ENCODE results near the gene UIMC1. TPM values are rescaled to one million over a fixed set of nuclear protein-coding genes. Genes with fewer than 3 reads are reported as not detected.

The UIMC1 gene
- total and polyA plus RNA-seq, 2 donors (not counting 1 experiment from before 2014, with no cell fraction given) = 49.2 to 98.1 TPM

DNA sequence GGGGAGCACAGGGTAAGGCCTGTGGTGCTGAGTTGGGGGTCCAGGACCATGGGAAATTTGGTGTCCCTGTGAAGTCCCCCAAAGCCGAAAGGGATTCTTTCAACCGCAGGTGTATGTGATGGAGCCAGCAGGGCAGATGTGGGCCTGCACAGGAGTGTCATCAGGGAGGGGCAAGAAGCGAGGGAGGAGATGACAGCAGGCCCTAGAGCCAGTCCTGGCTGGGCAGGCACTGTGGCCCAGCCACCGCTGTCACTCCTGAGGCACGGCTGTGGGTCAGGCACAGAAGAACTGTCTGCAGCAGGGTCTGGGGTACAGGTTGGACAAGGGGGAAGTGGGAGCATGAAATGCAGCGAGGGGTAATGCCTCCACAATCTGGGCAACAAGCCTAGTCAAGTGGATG lies 112.3 kb downstream of the UIMC1 start:
- Histone ChIP-seq H3K4me2 (replicated peaks; ENCODE audit: low read depth, low read length, poor library complexity, severe bottlenecking) (no peak overlapping the region), H3K9me3 (ENCODE audit: control extremely low read depth in 1 of 3, control insufficient read depth in 2 of 3, insufficient read depth in 1 of 3, low read length in 2 of 3) (peaks cover 0 to 4% (median 0%) of the 10 kb centered on the region in 3 donors), H3K4me1 (ENCODE audit: control insufficient read depth in 2 of 2, insufficient read depth in 2 of 2, low read length in 2 of 2) (peaks cover 3 to 6% of the 10 kb centered on the region in 2 donors), H3K4me3 (ENCODE audit: control extremely low read depth in 1 of 5, extremely low read depth in 1 of 5, insufficient read depth in 1 of 5, low read depth in 2 of 5, low read length in 4 of 5) (no peak overlapping the region), H2AFZ (ENCODE audit: insufficient read depth, low read depth, low read length, poor library complexity, severe bottlenecking) (no peak overlapping the region), H4K20me1 (ENCODE audit: control insufficient read depth, insufficient read depth, low read length, poor library complexity, severe bottlenecking) (no peaks in the 10 kb centered on the region), H3K27ac (ENCODE audit: low read length in 2 of 2) (no peak overlapping the region), H3K9ac (ENCODE audit: low read length) (no peak overlapping the region), H3K36me3 (replicated peaks in 1 of 2; ENCODE audit: control extremely low read depth in 1 of 2, control insufficient read depth in 1 of 2, extremely low read depth in 1 of 2, insufficient read depth in 2 of 2, low read length in 1 of 2) (no peaks in the 10 kb centered on the region), H3K79me2 (ENCODE audit: control insufficient read depth, insufficient read depth, low read length) (no peaks in the 10 kb centered on the region), H3K27me3 (replicated peaks in 1 of 4; ENCODE audit: control extremely low read depth in 1 of 4, control insufficient read depth in 3 of 4, insufficient read depth in 4 of 4, low read length in 3 of 4) (peaks cover 0 to 5% (median 0%) of the 10 kb centered on the region in 4 experiments)
- ATAC-seq (ENCODE audit: low read depth) (no peak), DNase-seq (no peak)
- 93% methylated on average over 6 of the region's 6 CpGs for WGBS (ENCODE audit: insufficient coverage)
- Mint-ChIP-seq H3K27ac (no peak overlapping the region), H3K9me3 (ENCODE audit: insufficient read depth) (no peaks in the 10 kb centered on the region), H3K27me3 (peaks cover 23% of the 10 kb centered on the region), H3K4me1 (peaks cover 8% of the 10 kb centered on the region), H3K4me3 (no peak overlapping the region)
- TF ChIP-seq, protein P1, sequence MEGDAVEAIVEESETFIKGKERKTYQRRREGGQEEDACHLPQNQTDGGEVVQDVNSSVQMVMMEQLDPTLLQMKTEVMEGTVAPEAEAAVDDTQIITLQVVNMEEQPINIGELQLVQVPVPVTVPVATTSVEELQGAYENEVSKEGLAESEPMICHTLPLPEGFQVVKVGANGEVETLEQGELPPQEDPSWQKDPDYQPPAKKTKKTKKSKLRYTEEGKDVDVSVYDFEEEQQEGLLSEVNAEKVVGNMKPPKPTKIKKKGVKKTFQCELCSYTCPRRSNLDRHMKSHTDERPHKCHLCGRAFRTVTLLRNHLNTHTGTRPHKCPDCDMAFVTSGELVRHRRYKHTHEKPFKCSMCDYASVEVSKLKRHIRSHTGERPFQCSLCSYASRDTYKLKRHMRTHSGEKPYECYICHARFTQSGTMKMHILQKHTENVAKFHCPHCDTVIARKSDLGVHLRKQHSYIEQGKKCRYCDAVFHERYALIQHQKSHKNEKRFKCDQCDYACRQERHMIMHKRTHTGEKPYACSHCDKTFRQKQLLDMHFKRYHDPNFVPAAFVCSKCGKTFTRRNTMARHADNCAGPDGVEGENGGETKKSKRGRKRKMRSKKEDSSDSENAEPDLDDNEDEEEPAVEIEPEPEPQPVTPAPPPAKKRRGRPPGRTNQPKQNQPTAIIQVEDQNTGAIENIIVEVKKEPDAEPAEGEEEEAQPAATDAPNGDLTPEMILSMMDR (IDR thresholded peaks at IDR 0.05) = no peak
- no peak for TF ChIP-seq EZH2 (IDR thresholded peaks at IDR 0.05; ENCODE audit: borderline replicate concordance, insufficient read depth, low read depth, low read length, poor library complexity, severe bottlenecking)
- ChIA-PET CTCF (no interaction called here), POLR2A (no interaction called here)
- intact Hi-C loops (cut with micrococcal nuclease) = no loop called here

DNA sequence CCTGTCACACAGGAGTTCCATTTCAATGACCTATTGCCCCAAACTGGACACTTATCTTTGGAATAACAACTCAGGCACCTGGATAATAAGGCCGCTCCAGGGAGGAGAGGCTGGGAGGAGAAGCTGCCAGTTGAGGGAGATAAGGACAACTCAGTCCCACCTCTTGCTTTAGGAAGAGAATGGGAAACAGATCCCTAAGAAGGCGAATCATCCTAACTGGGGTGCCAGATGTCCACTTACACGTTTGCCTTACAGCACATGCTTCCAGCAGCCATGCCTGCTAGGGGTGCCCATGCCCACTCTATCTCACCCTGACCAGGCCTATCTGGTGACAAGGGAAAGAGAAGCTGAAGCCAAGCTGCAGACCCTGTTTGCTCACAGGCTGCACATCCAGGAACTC lies 113.9 kb downstream of the UIMC1 start:
- Histone ChIP-seq H3K79me2 (ENCODE audit: control insufficient read depth, insufficient read depth, low read length) (no peaks in the 10 kb centered on the region), H3K4me3 (ENCODE audit: control extremely low read depth in 1 of 5, extremely low read depth in 1 of 5, insufficient read depth in 1 of 5, low read depth in 2 of 5, low read length in 4 of 5) (no peak overlapping the region), H4K20me1 (ENCODE audit: control insufficient read depth, insufficient read depth, low read length, poor library complexity, severe bottlenecking) (no peaks in the 10 kb centered on the region), H3K9ac (ENCODE audit: low read length) (no peak overlapping the region), H3K27ac (ENCODE audit: low read length in 2 of 2) (no peak overlapping the region), H3K9me3 (ENCODE audit: control extremely low read depth in 1 of 3, control insufficient read depth in 2 of 3, insufficient read depth in 1 of 3, low read length in 2 of 3) (peaks cover 0 to 4% (median 0%) of the 10 kb centered on the region in 3 donors), H2AFZ (ENCODE audit: insufficient read depth, low read depth, low read length, poor library complexity, severe bottlenecking) (no peak overlapping the region), H3K4me2 (replicated peaks; ENCODE audit: low read depth, low read length, poor library complexity, severe bottlenecking) (no peak overlapping the region), H3K36me3 (replicated peaks in 1 of 2; ENCODE audit: control extremely low read depth in 1 of 2, control insufficient read depth in 1 of 2, extremely low read depth in 1 of 2, insufficient read depth in 2 of 2, low read length in 1 of 2) (no peaks in the 10 kb centered on the region), H3K4me1 (ENCODE audit: control insufficient read depth in 2 of 2, insufficient read depth in 2 of 2, low read length in 2 of 2) (no peaks in the 10 kb centered on the region), H3K27me3 (replicated peaks in 1 of 4; ENCODE audit: control extremely low read depth in 1 of 4, control insufficient read depth in 3 of 4, insufficient read depth in 4 of 4, low read length in 3 of 4) (peaks cover 0 to 5% (median 0%) of the 10 kb centered on the region in 4 experiments)
- 93% methylated on average over 2 of the region's 3 CpGs for WGBS (ENCODE audit: insufficient coverage)
- Mint-ChIP-seq H3K27me3 (peaks cover 22% of the 10 kb centered on the region), H3K9me3 (ENCODE audit: insufficient read depth) (no peaks in the 10 kb centered on the region), H3K4me3 (no peak overlapping the region), H3K4me1 (no peaks in the 10 kb centered on the region), H3K27ac (no peak overlapping the region)
- CTCF ChIA-PET = no interaction called here
- no peak for DNase-seq
- no peak for ATAC-seq (ENCODE audit: low read depth)
- intact Hi-C loops (cut with micrococcal nuclease) = no loop called here
- POLR2A ChIA-PET = no interaction called here
- TF ChIP-seq, protein P1 (IDR thresholded peaks at IDR 0.05) = no peak
- no peak for TF ChIP-seq EZH2 (IDR thresholded peaks at IDR 0.05; ENCODE audit: borderline replicate concordance, insufficient read depth, low read depth, low read length, poor library complexity, severe bottlenecking)

All from B cell (primary cell).